HepG2 (cell line): Measurements from ENCODE around the gene GCLM. TPM values are rescaled to one million over a fixed set of nuclear protein-coding genes. Genes with fewer than 3 reads are reported as not detected.

Experiments used
- AGO2 ChIP-seq: fragments of 200-400 bp; formaldehyde crosslinking; optimal IDR thresholded peaks from 2 replicates; pipeline ENCODE3; 2017; ENCODE audit warnings: mild to moderate bottlenecking, low read depth, low read length, moderate library complexity
- BRD4 ChIP-seq: sonication (generic); formaldehyde crosslinking; IDR thresholded peaks from 2 replicates; pipeline ENCODE4 v1.4.0; 2020; ENCODE audit warnings: missing genetic modification reagents
- CCDC6 ChIP-seq: sonication (generic); formaldehyde crosslinking; IDR thresholded peaks from 2 replicates; pipeline ENCODE4 v1.8.1; 2022; ENCODE audit warnings: mild to moderate bottlenecking, missing genetic modification reagents, moderate library complexity
- JUND ChIP-seq: sonication (generic); formaldehyde crosslinking; IDR thresholded peaks from 2 replicates; pipeline ENCODE4 v1.8.0; 2022; ENCODE audit warnings: mild to moderate bottlenecking, missing genetic modification reagents
- KLF13 ChIP-seq: sonication (generic); formaldehyde crosslinking; IDR thresholded peaks from 2 replicates; pipeline ENCODE4 v1.4.0; 2020; ENCODE audit warnings: mild to moderate bottlenecking, missing genetic modification reagents
- PRMT3 ChIP-seq: sonication (generic); formaldehyde crosslinking; IDR thresholded peaks from 2 replicates; pipeline ENCODE4 v1.8.1; 2022; ENCODE audit warnings: low read depth, mild to moderate bottlenecking, moderate library complexity, missing genetic modification reagents, borderline replicate concordance
- RFXAP ChIP-seq: sonication (generic); formaldehyde crosslinking; IDR thresholded peaks from 2 replicates; pipeline ENCODE4 v1.4.0; 2020; ENCODE audit warnings: missing genetic modification reagents, borderline replicate concordance
- RXRB ChIP-seq: IDR thresholded peaks from 2 replicates; pipeline ENCODE4 v1.6.1; 2016; ENCODE audit warnings: borderline replicate concordance, missing genetic modification reagents, missing compliant biosample characterization
- SOX6 ChIP-seq, 2 experiments: fragments of 450-650 bp in 1 of 2; sonication (generic) in 1 of 2; formaldehyde crosslinking in 1 of 2; IDR thresholded peaks; 2 replicates each; pipeline versions ENCODE4 v1.4.0 to v1.6.1; 2017 to 2020; ENCODE audit warnings: antibody characterized with exemption in 1 of 2, mild to moderate bottlenecking in 1 of 2, missing genetic modification reagents in 1 of 2
- ZBTB7A ChIP-seq: sonication (generic); formaldehyde crosslinking; IDR thresholded peaks from 2 replicates; pipeline ENCODE4 v1.8.0; 2022; ENCODE audit warnings: mild to moderate bottlenecking, missing genetic modification reagents
- ZFP91 ChIP-seq: sonication (generic); formaldehyde crosslinking; IDR thresholded peaks from 2 replicates; pipeline ENCODE4 v1.9.0; 2022; ENCODE audit warnings: missing genetic modification reagents, mild to moderate bottlenecking, borderline replicate concordance
- ZFX ChIP-seq: sonication (generic); formaldehyde crosslinking; IDR thresholded peaks from 2 replicates; pipeline ENCODE4 v1.4.0; 2020; ENCODE audit warnings: mild to moderate bottlenecking, low read depth, missing genetic modification reagents, moderate library complexity
- ZMYM4 ChIP-seq: sonication (generic); formaldehyde crosslinking; IDR thresholded peaks from 2 replicates; pipeline ENCODE4 v1.8.1; 2023; ENCODE audit warnings: mild to moderate bottlenecking, missing genetic modification reagents
- ZNF280D ChIP-seq: sonication (generic); formaldehyde crosslinking; IDR thresholded peaks from 2 replicates; pipeline ENCODE4 v1.5.1; 2020; ENCODE audit warnings: mild to moderate bottlenecking, missing genetic modification reagents
- ZNF547 ChIP-seq: sonication (generic); formaldehyde crosslinking; IDR thresholded peaks from 2 replicates; pipeline ENCODE4 v1.5.1; 2020; ENCODE audit warnings: mild to moderate bottlenecking, missing genetic modification reagents
- ZNF614 ChIP-seq: IDR thresholded peaks from 2 replicates; pipeline ENCODE4 v1.6.1; 2018; ENCODE audit warnings: missing biosample characterization, missing genetic modification reagents, inconsistent platforms, borderline replicate concordance
- ZNF644 ChIP-seq: IDR thresholded peaks from 2 replicates; pipeline ENCODE4 v1.6.1; 2016; ENCODE audit warnings: low read depth
- ZNF737 ChIP-seq: sonication (generic); formaldehyde crosslinking; IDR thresholded peaks from 2 replicates; pipeline ENCODE4 v1.5.0; 2020; ENCODE audit warnings: missing genetic modification reagents, mild to moderate bottlenecking, borderline replicate concordance
- ZSCAN31 ChIP-seq: sonication (generic); formaldehyde crosslinking; IDR thresholded peaks from 2 replicates; pipeline ENCODE4 v1.5.0; 2020; ENCODE audit warnings: low read depth, mild to moderate bottlenecking, missing genetic modification reagents
- polyA plus RNA-seq, 8 experiments: library from polyadenylated mRNA; depleted of rRNA in 3 of 8; stranded (reverse) in 7 of 8; unstranded in 1 of 8; fragments of >200 nt; fragmentation: Illumina TruSeq in 4 of 8; extraction: Trizol in 4 of 8; gene quantifications; 2 replicates each; pipeline versions ENCODE4 v1.2.1 to v1.2.3, GENCODE V29; 2011 to 2016; ENCODE audit warnings: low read depth in 4 of 8, missing spikeins in 1 of 8, mixed read lengths in 1 of 8; ENCODE audit not compliant: insufficient read depth in 1 of 8
- total RNA-seq, 5 experiments: library from RNA; depleted of rRNA; stranded (reverse); fragments of >200 nt; fragmentation: Illumina TruSeq; extraction: Trizol; gene quantifications; 2 replicates each; pipeline ENCODE4 v1.2.3, GENCODE V29; 2016; ENCODE audit warnings: low read depth in 1 of 5
- TF ChIP-seq, protein P1 (sequence below): sonication (generic); formaldehyde crosslinking; IDR thresholded peaks from 2 replicates; pipeline ENCODE4 v1.5.0; 2020; ENCODE audit warnings: mild to moderate bottlenecking, missing genetic modification reagents

GCLM gene
- total and polyA plus RNA-seq, 2 of the 13 experiments (the other 11 are each of a cell fraction or from before 2014, with no cell fraction given), result 8.7 to 29.9 TPM

DNA sequence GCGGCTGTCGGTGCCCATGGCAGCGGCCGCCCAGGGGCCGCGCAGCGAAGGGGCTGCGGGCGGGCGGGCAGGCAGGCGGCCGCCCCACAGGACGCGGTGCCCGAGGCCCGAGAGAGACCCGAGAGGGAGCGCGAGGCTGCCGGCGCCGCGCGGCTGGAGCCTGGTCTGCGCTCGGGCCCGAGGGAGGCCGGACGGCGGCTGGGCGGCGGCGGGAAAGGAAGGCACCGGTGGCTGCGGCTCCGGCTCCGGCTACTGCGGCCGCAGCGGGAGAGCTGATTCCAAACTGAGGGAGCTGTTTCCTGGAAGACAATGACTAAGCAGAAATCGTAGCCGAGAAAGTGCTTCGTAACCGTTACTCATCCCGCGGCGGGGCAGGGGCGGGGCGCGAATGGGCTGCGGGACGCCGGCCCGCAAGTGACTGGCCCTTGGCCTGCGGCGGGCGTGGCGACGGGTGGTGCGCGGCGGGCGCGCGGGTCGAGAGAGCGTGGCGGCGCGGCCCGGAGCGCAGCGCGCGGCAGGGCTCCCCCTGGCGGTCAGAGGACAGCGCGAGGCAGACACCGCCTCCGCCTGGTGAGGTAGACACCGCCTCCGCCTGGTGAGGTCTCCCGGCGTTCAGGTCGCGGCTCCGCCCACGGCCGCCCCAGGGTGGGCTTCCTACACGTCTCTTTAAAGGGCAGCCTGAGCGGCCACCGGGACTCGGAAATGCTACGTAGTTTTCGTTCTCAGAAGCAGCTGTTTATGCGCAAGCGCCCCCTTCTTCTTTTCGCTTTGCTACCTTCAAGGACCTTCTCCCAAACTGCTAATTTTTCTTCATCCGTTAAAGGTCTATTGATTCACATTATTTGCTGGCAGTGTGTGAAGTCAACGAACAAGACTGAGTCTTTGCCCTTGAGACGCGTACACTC lies at the start of gene GCLM (continued):
- peak; percentile 65; the same call in 1 of the 2 replicates for TF ChIP-seq RFXAP (CRISPR knock-in tag)
- TF ChIP-seq ZNF614, result peak; percentile 64; the same call in 1 of the 2 replicates
- TF ChIP-seq BRD4, result no peak
- no peak for TF ChIP-seq ZNF547 (CRISPR knock-in tag)
- TF ChIP-seq ZFX (CRISPR knock-in tag), result peak; percentile 78
- TF ChIP-seq ZMYM4 (CRISPR knock-in tag), result peak; percentile 86
- TF ChIP-seq KLF13 (CRISPR knock-in tag), result no peak
- peak; percentile 69 for TF ChIP-seq ZFP91 (CRISPR knock-in tag)
- TF ChIP-seq ZNF737, result no peak
- peak; percentile 90; the same call in 1 of the 2 replicates for TF ChIP-seq CCDC6 (CRISPR knock-in tag)
- 0 out of 2 replicates have a peak, but pooled peaks have one; percentile 72 for TF ChIP-seq PRMT3 (CRISPR knock-in tag)
- TF ChIP-seq SOX6 (IDR thresholded peaks at IDR 0.05), result no peak
- peak; percentile 57 for TF ChIP-seq SOX6 (CRISPR knock-in tag; IDR thresholded peaks at IDR 0.05)
- peak; percentile 67; the same call in 1 of the 2 replicates for TF ChIP-seq ZBTB7A (CRISPR knock-in tag)
- peak; percentile 41; the same call in 1 of the 2 replicates for TF ChIP-seq RXRB
- 0 out of 2 replicates have a peak, but pooled peaks have one; percentile 19 for TF ChIP-seq JUND (CRISPR knock-in tag)
- no peak for TF ChIP-seq ZNF644
- peak; percentile 27; the same call in 1 of the 2 replicates for TF ChIP-seq ZNF280D
- TF ChIP-seq, protein P1, sequence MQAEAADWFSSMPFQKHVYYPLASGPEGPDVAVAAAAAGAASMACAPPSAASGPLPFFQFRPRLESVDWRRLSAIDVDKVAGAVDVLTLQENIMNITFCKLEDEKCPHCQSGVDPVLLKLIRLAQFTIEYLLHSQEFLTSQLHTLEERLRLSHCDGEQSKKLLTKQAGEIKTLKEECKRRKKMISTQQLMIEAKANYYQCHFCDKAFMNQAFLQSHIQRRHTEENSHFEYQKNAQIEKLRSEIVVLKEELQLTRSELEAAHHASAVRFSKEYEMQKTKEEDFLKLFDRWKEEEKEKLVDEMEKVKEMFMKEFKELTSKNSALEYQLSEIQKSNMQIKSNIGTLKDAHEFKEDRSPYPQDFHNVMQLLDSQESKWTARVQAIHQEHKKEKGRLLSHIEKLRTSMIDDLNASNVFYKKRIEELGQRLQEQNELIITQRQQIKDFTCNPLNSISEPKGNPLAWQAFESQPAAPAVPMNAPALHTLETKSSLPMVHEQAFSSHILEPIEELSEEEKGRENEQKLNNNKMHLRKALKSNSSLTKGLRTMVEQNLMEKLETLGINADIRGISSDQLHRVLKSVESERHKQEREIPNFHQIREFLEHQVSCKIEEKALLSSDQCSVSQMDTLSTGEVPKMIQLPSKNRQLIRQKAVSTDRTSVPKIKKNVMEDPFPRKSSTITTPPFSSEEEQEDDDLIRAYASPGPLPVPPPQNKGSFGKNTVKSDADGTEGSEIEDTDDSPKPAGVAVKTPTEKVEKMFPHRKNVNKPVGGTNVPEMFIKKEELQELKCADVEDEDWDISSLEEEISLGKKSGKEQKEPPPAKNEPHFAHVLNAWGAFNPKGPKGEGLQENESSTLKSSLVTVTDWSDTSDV (CRISPR knock-in tag), result no peak
- peak; percentile 58; the same call in 1 of the 2 replicates for TF ChIP-seq ZSCAN31 (CRISPR knock-in tag)
- peak; percentile 52 for TF ChIP-seq AGO2
